Measurements from ENCODE around the gene UNC45A. TPM values are rescaled to one million over a fixed set of nuclear protein-coding genes. Genes with fewer than 3 reads are reported as not detected.
"Not testable (repeated sequence)": the region's sequence is repeated elsewhere in the genome, so short reads cannot be mapped to it uniquely, and the experiment has no call there.

Gene UNC45A
- total RNA-seq, 2 donors from 2014 or later: 42.8 to 85.0 TPM

- Histone ChIP-seq H3K27me3 (no peaks in the 10 kb centered on the region), H3K27ac (no peak overlapping the region), H3K4me1 (no peaks in the 10 kb centered on the region), H3K36me3 (replicated peaks in 1 of 2; ENCODE audit: insufficient read depth in 1 of 2, low read depth in 2 of 2) (no peaks in the 10 kb centered on the region), H3K9me3 (no peaks in the 10 kb centered on the region), H3K4me3 (no peak overlapping the region)
- 75 to 79% methylated on average over 11 of the region's 11 CpGs for WGBS, 2 donors
- no peak for TF ChIP-seq POLR2A (IDR thresholded peaks at IDR 0.05)
- TF ChIP-seq, protein P1, sequence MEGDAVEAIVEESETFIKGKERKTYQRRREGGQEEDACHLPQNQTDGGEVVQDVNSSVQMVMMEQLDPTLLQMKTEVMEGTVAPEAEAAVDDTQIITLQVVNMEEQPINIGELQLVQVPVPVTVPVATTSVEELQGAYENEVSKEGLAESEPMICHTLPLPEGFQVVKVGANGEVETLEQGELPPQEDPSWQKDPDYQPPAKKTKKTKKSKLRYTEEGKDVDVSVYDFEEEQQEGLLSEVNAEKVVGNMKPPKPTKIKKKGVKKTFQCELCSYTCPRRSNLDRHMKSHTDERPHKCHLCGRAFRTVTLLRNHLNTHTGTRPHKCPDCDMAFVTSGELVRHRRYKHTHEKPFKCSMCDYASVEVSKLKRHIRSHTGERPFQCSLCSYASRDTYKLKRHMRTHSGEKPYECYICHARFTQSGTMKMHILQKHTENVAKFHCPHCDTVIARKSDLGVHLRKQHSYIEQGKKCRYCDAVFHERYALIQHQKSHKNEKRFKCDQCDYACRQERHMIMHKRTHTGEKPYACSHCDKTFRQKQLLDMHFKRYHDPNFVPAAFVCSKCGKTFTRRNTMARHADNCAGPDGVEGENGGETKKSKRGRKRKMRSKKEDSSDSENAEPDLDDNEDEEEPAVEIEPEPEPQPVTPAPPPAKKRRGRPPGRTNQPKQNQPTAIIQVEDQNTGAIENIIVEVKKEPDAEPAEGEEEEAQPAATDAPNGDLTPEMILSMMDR (IDR thresholded peaks at IDR 0.05): no peak
- intact Hi-C loops (cut with DNase I): no loop called here
- ATAC-seq (no peak), DNase-seq (no peak)
Observed at GRCh38 chr15:90892023-90892422, 43.1 kb upstream of the UNC45A start.

- Histone ChIP-seq H3K4me3 (no peak overlapping the region), H3K9me3 (no peaks in the 10 kb centered on the region), H3K27me3 (no peaks in the 10 kb centered on the region), H3K36me3 (replicated peaks in 1 of 2; ENCODE audit: insufficient read depth in 1 of 2, low read depth in 2 of 2) (no peaks in the 10 kb centered on the region), H3K4me1 (no peaks in the 10 kb centered on the region), H3K27ac (no peak overlapping the region)
- no peak for TF ChIP-seq POLR2A (IDR thresholded peaks at IDR 0.05)
- TF ChIP-seq, protein P1 (IDR thresholded peaks at IDR 0.05): no peak
- DNase-seq: no peak
- 86 to 88% methylated on average over 21 to 27 of the region's 29 CpGs for WGBS, 2 donors
- intact Hi-C loops (cut with DNase I): no loop called here
- ATAC-seq: no peak
Observed at GRCh38 chr15:90892498-90893174, 42.4 kb upstream of the UNC45A start.

- intact Hi-C loops (cut with DNase I): no loop called here
- Histone ChIP-seq H3K4me3 (no peak overlapping the region), H3K36me3 (replicated peaks in 1 of 2; ENCODE audit: insufficient read depth in 1 of 2, low read depth in 2 of 2) (no peaks in the 10 kb centered on the region), H3K4me1 (no peaks in the 10 kb centered on the region), H3K27me3 (no peaks in the 10 kb centered on the region), H3K9me3 (no peaks in the 10 kb centered on the region), H3K27ac (no peak overlapping the region)
- TF ChIP-seq POLR2A (IDR thresholded peaks at IDR 0.05): no peak
- TF ChIP-seq, protein P1 (IDR thresholded peaks at IDR 0.05): peak in 1 of 7 experiments; percentile 4
- ATAC-seq (no peak), DNase-seq (no peak)
- 86 to 90% methylated on average over 19 to 20 of the region's 33 CpGs for WGBS, 2 donors
Observed at GRCh38 chr15:90893175-90894090, 41.7 kb upstream of the UNC45A start.

DNA sequence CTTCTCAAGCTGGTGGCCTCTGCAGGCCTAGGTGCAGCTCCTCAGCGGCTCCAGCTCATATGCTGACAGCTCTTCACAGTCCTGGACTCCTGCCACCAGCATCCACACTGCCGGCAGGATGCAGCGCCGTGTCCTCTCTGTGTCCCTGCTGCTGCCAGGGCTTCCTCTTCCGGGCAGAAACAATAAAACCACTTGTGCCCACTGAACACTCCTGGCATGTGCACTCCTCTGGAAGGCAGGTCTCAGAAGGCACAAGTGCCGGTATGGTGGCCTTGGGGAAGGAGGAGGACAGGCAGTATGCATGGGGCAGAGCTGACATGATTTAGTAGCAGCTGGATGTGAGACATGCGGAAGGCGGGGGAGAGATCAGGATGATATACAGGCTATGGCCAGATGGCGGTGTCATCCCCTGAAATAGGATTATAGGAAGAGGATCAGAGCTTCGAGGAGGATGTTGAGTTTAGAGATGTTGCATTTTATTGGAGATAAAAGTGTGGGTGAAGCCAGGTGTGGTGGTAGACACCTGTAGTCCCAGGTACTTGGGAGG, 39.4 kb upstream of the UNC45A start:
- H3K27ac ChIP-seq: no peak overlapping the region
- H3K4me3 ChIP-seq: no peak overlapping the region
- no peaks in the 10 kb centered on the region for H3K27me3 ChIP-seq
- no peak for TF ChIP-seq POLR2A (IDR thresholded peaks at IDR 0.05)
- TF ChIP-seq, protein P1 (IDR thresholded peaks at IDR 0.05): no peak
- H3K4me1 ChIP-seq: no peaks in the 10 kb centered on the region
- WGBS, 2 donors: 86% methylated on average over 6 to 10 of the region's 10 CpGs
- H3K36me3 ChIP-seq (replicated peaks in 1 of 2; ENCODE audit: insufficient read depth in 1 of 2, low read depth in 2 of 2): no peaks in the 10 kb centered on the region
- DNase-seq (no peak), ATAC-seq (no peak)
- no peaks in the 10 kb centered on the region for H3K9me3 ChIP-seq
- intact Hi-C loops (cut with DNase I): no loop called here

- ATAC-seq; H3K36me3 ChIP-seq (replicated peaks in 1 of 2; ENCODE audit: insufficient read depth in 1 of 2, low read depth in 2 of 2); intact Hi-C loops (cut with DNase I); H3K4me3 ChIP-seq; H3K27me3 ChIP-seq; H3K4me1 ChIP-seq; DNase-seq; H3K9me3 ChIP-seq; H3K27ac ChIP-seq: not testable (repeated sequence)
- WGBS, 2 donors: 86 to 88% methylated on average over 14 of the region's 14 CpGs
Observed at GRCh38 chr15:90897131-90897655, 37.9 kb upstream of the UNC45A start.
